HUES6 (cell line): ENCODE data around the gene ZNRF3.
"Not testable (repeated sequence)": the region's sequence is repeated elsewhere in the genome, so short reads cannot be mapped to it uniquely, and the experiment has no call there.

Source experiments
- H3K27ac ChIP-seq: 2 replicates; pipeline ENCODE4 v1.7.0; 2013; ENCODE audit warnings: low read depth, mild to moderate bottlenecking, low read length, inconsistent platforms
- H3K27me3 ChIP-seq: 2 replicates; pipeline ENCODE4 v1.6.1; 2013; ENCODE audit warnings: low read length; ENCODE audit not compliant: control insufficient read depth, insufficient read depth
- H3K36me3 ChIP-seq: 2 replicates; pipeline ENCODE4 v1.6.1; 2013; ENCODE audit warnings: low read length; ENCODE audit not compliant: control insufficient read depth, insufficient read depth
- H3K4me1 ChIP-seq: 2 replicates; pipeline ENCODE4 v1.6.1; 2013; ENCODE audit warnings: low read length; ENCODE audit not compliant: control insufficient read depth, insufficient read depth
- H3K4me3 ChIP-seq: 2 replicates; pipeline ENCODE4 v1.5.1; 2013; ENCODE audit warnings: low read depth, low read length
- H3K9ac ChIP-seq: one replicate; pipeline ENCODE4 v1.6.1; 2013; ENCODE audit warnings: mild to moderate bottlenecking, low read length
- H3K9me3 ChIP-seq: 2 replicates; pipeline ENCODE4 v1.6.1; 2013; ENCODE audit warnings: low read depth, low read length; ENCODE audit not compliant: control insufficient read depth, insufficient read depth

The ZNRF3 gene

GRCh38 chr22:29082826-29083545, 199.6 kb downstream of the ZNRF3 start:
- Histone ChIP-seq H3K4me1 (peaks cover 27% of the 10 kb centered on the region), H3K9me3 (no peaks in the 10 kb centered on the region), H3K9ac (no peak overlapping the region), H3K27ac (0 out of 2 replicates have a peak overlapping the region, but pooled peaks have one; percentile 48), H3K36me3 (no peaks in the 10 kb centered on the region), H3K4me3 (no peak overlapping the region), H3K27me3 (no peaks in the 10 kb centered on the region)

- Histone ChIP-seq H3K4me1 (peaks cover 27% of the 10 kb centered on the region), H3K27ac (peak overlapping the region; percentile 48; the same call in 1 of the 2 replicates)
- H3K9me3 ChIP-seq, H3K4me3 ChIP-seq, H3K27me3 ChIP-seq, H3K9ac ChIP-seq, H3K36me3 ChIP-seq: not testable (repeated sequence)
Measured at GRCh38 chr22:29083576-29083932, 200.2 kb downstream of the ZNRF3 start.

DNA sequence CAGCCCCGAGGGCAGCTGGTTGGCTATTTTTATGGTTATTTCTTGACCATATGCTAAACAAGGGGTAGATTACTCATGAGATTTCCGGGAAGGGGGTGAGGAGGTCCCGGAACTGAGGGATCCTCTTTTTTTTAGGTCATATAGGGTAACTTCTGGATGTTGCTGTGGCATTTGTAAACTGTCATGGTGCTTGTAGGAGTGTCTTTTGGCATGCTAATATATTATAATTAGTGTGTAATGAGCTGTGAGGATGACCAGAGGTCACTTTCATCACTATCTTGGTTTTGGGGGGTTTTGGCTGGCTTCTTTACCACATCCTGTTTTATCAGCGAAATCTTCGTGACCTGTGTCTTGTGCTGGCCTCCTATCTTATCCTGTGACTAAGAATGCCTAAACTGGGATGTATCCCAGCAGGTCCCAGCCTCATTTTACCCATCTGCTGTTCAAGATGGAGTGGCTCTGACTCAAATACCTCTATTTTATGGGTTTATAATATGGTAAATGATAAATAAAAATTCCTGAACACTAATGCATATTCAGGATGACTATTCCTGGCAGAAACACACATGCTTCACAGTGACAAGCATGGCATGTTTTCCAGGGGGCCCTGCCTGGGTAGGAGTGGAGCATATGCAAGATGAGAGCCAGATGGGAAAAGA, 200.7 kb downstream of the ZNRF3 start:
- Histone ChIP-seq H3K9me3 (no peaks in the 10 kb centered on the region), H3K27me3 (no peaks in the 10 kb centered on the region), H3K4me1 (peaks cover 27% of the 10 kb centered on the region), H3K36me3 (no peaks in the 10 kb centered on the region), H3K4me3 (no peak overlapping the region), H3K9ac (no peak overlapping the region), H3K27ac (peak overlapping the region; percentile 48; the same call in 1 of the 2 replicates)

DNA sequence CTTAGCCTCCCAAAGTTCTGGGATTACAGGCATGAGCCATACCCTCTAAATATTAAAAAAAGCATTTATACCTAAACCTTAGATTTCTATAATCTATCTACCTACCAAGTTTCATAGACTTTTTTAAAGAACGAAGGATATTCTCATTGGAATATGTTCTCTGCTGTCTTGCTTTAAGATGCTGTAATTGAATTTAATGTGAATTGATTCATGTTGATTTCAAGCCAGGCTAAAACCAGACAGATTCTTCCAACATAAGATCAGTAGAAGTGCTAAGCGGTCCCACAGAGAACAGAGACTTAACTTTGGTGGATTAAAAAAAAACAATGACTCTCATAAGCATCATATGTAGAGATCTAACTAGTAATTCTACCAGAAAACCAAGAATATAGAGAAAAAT, 203.6 kb downstream of the ZNRF3 start:
- Histone ChIP-seq H3K27me3 (no peaks in the 10 kb centered on the region), H3K4me3 (no peak overlapping the region), H3K27ac (no peak overlapping the region), H3K9ac (no peak overlapping the region), H3K9me3 (no peaks in the 10 kb centered on the region), H3K36me3 (no peaks in the 10 kb centered on the region), H3K4me1 (peaks cover 22% of the 10 kb centered on the region)

DNA sequence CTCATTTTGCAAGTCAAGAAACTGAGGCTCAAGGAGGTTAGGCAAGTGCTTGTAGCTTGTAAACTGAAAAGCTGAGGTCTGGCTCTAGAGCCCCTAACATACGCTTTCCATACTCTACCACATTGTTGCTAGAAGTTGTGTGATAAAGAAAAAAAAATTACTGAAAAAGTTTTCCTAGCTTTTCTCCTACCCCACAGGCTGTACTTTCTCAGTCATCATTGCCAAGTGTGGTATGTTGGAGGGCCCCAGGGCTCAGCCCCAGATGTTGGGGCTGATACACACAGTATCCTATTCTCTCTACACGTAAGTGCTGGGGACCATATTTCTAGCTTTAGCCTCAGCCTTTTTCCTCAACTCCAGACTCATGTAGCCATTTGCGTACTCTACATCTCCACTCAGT, 205.4 kb downstream of the ZNRF3 start:
- Histone ChIP-seq H3K27me3 (no peaks in the 10 kb centered on the region), H3K9me3 (no peaks in the 10 kb centered on the region), H3K4me1 (peaks cover 7% of the 10 kb centered on the region), H3K9ac (no peak overlapping the region), H3K36me3 (no peaks in the 10 kb centered on the region), H3K27ac (no peak overlapping the region), H3K4me3 (no peak overlapping the region)

- Histone ChIP-seq H3K9ac (no peak overlapping the region), H3K4me3 (no peak overlapping the region), H3K4me1 (peaks cover under 1% of the 10 kb centered on the region; the same call in 1 of the 2 replicates), H3K27ac (no peak overlapping the region), H3K36me3 (no peaks in the 10 kb centered on the region), H3K27me3 (no peaks in the 10 kb centered on the region), H3K9me3 (no peaks in the 10 kb centered on the region)
Measured at GRCh38 chr22:29089507-29089906, 206.1 kb downstream of the ZNRF3 start.

- Histone ChIP-seq H3K4me1 (no peaks in the 10 kb centered on the region), H3K4me3 (no peak overlapping the region), H3K9me3 (no peaks in the 10 kb centered on the region), H3K36me3 (no peaks in the 10 kb centered on the region), H3K9ac (no peak overlapping the region), H3K27ac (no peak overlapping the region), H3K27me3 (no peaks in the 10 kb centered on the region)
Measured at GRCh38 chr22:29090039-29090438, 206.7 kb downstream of the ZNRF3 start.

GRCh38 chr22:29092243-29092642, 208.9 kb downstream of the ZNRF3 start:
- peaks cover 11% of the 10 kb centered on the region for H3K4me1 ChIP-seq
- H3K36me3 ChIP-seq = no peaks in the 10 kb centered on the region

GRCh38 chr22:29093030-29093429, 209.7 kb downstream of the ZNRF3 start:
- Histone ChIP-seq H3K9me3 (no peaks in the 10 kb centered on the region), H3K4me1 (peaks cover 12% of the 10 kb centered on the region), H3K27ac (no peak overlapping the region), H3K9ac (no peak overlapping the region), H3K36me3 (no peaks in the 10 kb centered on the region), H3K4me3 (no peak overlapping the region), H3K27me3 (no peaks in the 10 kb centered on the region)

More at GRCh38 chr22:29092243-29092642, 208.9 kb downstream of the ZNRF3 start:
- no peaks in the 10 kb centered on the region for H3K9me3 ChIP-seq
- H3K27ac ChIP-seq = no peak overlapping the region
- no peaks in the 10 kb centered on the region for H3K27me3 ChIP-seq
- no peak overlapping the region for H3K4me3 ChIP-seq
- no peak overlapping the region for H3K9ac ChIP-seq

GRCh38 chr22:29093501-29094300, 210.3 kb downstream of the ZNRF3 start:
- H3K27ac ChIP-seq = no peak overlapping the region
- no peak overlapping the region for H3K4me3 ChIP-seq
- H3K27me3 ChIP-seq = no peaks in the 10 kb centered on the region
- H3K9me3 ChIP-seq = no peaks in the 10 kb centered on the region
- no peak overlapping the region for H3K9ac ChIP-seq
- H3K4me1 ChIP-seq = peaks cover 18% of the 10 kb centered on the region
- no peaks in the 10 kb centered on the region for H3K36me3 ChIP-seq

DNA sequence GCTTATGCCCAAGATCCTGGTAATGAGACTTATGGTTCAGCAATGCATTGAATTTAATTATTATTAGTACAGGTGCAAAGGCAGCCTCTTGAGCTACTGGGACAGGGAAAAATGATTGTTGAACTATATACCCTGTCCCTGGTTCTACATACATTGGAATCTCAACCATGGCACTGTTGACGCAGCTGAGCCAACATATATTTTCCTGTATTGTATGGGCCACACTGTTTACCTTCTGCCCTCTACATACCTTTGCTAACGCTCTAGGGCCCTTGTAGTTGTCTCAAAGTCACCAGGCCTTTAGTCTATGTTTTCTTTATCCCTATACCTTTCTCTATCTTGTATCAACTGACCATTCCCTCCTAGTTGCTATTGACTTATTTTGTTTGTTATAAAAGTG, 212.1 kb downstream of the ZNRF3 start:
- Histone ChIP-seq H3K27ac (no peak overlapping the region), H3K9ac (no peak overlapping the region), H3K4me3 (no peak overlapping the region), H3K27me3 (no peaks in the 10 kb centered on the region), H3K36me3 (0 out of 2 replicates have a peak, but pooled peaks cover 3% of the 10 kb centered on the region), H3K9me3 (no peaks in the 10 kb centered on the region), H3K4me1 (peaks cover 22% of the 10 kb centered on the region)
